Fibroblast of skin of abdomen (primary cell): ENCODE data around the gene CELF4.
"Not testable (repeated sequence)": the region's sequence is repeated elsewhere in the genome, so short reads cannot be mapped to it uniquely, and the experiment has no call there.

Source experiments
- DNase-seq: peaks from one replicate; pipeline ENCODE4 v3.0.0-alpha.2; 2013

The CELF4 gene

GRCh38 chr18:37491526-37491925, 74.1 kb downstream of the CELF4 start:
- DNase-seq: no peak

GRCh38 chr18:37489998-37490397, 75.6 kb downstream of the CELF4 start:
- no peak for DNase-seq

GRCh38 chr18:37489011-37489410, 76.6 kb downstream of the CELF4 start:
- DNase-seq: no peak

GRCh38 chr18:37487400-37487867, 78.2 kb downstream of the CELF4 start:
- no peak for DNase-seq

GRCh38 chr18:37486848-37487247, 78.8 kb downstream of the CELF4 start:
- DNase-seq: no peak

GRCh38 chr18:37484983-37485834, 80.4 kb downstream of the CELF4 start:
- peak; percentile 7 for DNase-seq

GRCh38 chr18:37483984-37484819, 81.4 kb downstream of the CELF4 start:
- DNase-seq: no peak

- DNase-seq: peak; percentile 21
These were observed 82.2 kb downstream of the CELF4 start for GRCh38 chr18:37483221-37483971.

GRCh38 chr18:37482433-37482832, 83.2 kb downstream of the CELF4 start:
- DNase-seq: no peak

GRCh38 chr18:37482002-37482401, 83.6 kb downstream of the CELF4 start:
- DNase-seq: no peak

GRCh38 chr18:37481491-37481890, 84.1 kb downstream of the CELF4 start:
- DNase-seq: no peak

- DNase-seq: no peak
These were observed 84.5 kb downstream of the CELF4 start for GRCh38 chr18:37481072-37481471.

- no peak for DNase-seq
These were observed 88.8 kb downstream of the CELF4 start for GRCh38 chr18:37476611-37477295.

- DNase-seq: peak; percentile 13
These were observed 89.4 kb downstream of the CELF4 start for GRCh38 chr18:37476182-37476581.

GRCh38 chr18:37473195-37473840, 92.3 kb downstream of the CELF4 start:
- DNase-seq: no peak

- DNase-seq: no peak
These were observed 94.0 kb downstream of the CELF4 start for GRCh38 chr18:37471637-37472036.

GRCh38 chr18:37470986-37471385, 94.6 kb downstream of the CELF4 start:
- no peak for DNase-seq

- no peak for DNase-seq
These were observed 98.5 kb downstream of the CELF4 start for GRCh38 chr18:37467002-37467662.

- no peak for DNase-seq
These were observed 99.6 kb downstream of the CELF4 start for GRCh38 chr18:37465958-37466357.

GRCh38 chr18:37464257-37464656, 101.3 kb downstream of the CELF4 start:
- no peak for DNase-seq

GRCh38 chr18:37461329-37461728, 104.3 kb downstream of the CELF4 start:
- DNase-seq: not testable (repeated sequence)
